Testis (tissue), 2 donors: ENCODE data around the gene EOMES.

Experiments
- CTCF ChIP-seq, 3 experiments: fragments of 450-650 bp in 2 of 3; fragments of 200-600 bp in 1 of 3; sonication (generic) in 1 of 3; IDR thresholded peaks; one replicate each; pipeline ENCODE4 v1.5.1; 2016 to 2019; ENCODE audit warnings: antibody characterized with exemption in 3 of 3, mild to moderate bottlenecking in 2 of 3, moderate library complexity in 1 of 3
- POLR2A ChIP-seq: fragments of 450-650 bp; IDR thresholded peaks from one replicate; pipeline ENCODE4 v1.6.1; 2017; ENCODE audit warnings: antibody characterized with exemption, mild to moderate bottlenecking, moderate library complexity

GRCh38 chr3:27721717-27722564 is at the start of gene EOMES:
- TF ChIP-seq CTCF (IDR thresholded peaks at IDR 0.05) = peak in 1 of 3 experiments; percentile 7
- no peak for TF ChIP-seq POLR2A
